Body of pancreas (tissue), 4 donors: Measurements from ENCODE around the gene INPP5D.

ENCODE experiments used
- POLR2A ChIP-seq, 3 donors: fragments of 450-650 bp; IDR thresholded peaks; one replicate each; pipeline ENCODE4 v1.6.1; 2016; ENCODE audit warnings: antibody characterized with exemption in 3 of 3, mild to moderate bottlenecking in 2 of 3
- TF ChIP-seq, protein P1 (sequence below), 7 experiments: fragments of 450-650 bp in 4 of 7; fragments of 200-600 bp in 3 of 7; sonication (generic) in 3 of 7; IDR thresholded peaks; one replicate each; pipeline ENCODE4 v1.5.1; 2016 to 2019; ENCODE audit warnings: antibody characterized with exemption in 7 of 7

DNA sequence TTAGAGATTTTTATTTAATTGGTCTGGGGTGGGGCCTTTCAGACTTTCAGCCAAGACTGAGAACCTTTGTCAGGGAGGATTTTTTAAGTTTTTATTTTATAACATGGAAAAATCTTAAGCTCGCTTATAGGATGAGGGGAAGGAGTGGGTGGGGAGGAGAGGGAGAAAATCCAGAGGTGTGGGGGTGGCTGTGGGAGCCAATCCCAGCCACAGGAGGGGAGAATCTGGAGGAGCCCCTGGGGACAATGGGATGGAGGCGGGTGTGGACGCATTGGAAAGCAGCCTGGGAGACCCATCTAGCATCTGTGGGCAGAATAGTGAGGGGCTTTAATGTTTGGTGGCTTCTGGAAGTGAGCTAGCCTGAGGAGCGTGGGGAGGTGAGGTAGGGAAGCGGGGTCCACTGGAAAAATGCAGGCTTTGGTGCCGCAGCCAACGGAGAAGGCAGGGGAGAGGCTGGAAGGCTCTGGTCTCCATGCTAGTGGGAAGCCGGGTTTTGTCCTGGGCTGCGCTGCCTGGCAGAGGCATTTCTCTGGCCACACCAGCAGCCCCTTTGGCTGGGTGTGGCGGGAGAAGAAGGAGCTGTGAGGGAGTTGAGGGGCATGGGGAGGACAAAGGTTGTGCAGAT lies 11.5 kb upstream of the INPP5D start:
- TF ChIP-seq POLR2A (IDR thresholded peaks at IDR 0.05): no peak
- TF ChIP-seq, protein P1, sequence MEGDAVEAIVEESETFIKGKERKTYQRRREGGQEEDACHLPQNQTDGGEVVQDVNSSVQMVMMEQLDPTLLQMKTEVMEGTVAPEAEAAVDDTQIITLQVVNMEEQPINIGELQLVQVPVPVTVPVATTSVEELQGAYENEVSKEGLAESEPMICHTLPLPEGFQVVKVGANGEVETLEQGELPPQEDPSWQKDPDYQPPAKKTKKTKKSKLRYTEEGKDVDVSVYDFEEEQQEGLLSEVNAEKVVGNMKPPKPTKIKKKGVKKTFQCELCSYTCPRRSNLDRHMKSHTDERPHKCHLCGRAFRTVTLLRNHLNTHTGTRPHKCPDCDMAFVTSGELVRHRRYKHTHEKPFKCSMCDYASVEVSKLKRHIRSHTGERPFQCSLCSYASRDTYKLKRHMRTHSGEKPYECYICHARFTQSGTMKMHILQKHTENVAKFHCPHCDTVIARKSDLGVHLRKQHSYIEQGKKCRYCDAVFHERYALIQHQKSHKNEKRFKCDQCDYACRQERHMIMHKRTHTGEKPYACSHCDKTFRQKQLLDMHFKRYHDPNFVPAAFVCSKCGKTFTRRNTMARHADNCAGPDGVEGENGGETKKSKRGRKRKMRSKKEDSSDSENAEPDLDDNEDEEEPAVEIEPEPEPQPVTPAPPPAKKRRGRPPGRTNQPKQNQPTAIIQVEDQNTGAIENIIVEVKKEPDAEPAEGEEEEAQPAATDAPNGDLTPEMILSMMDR (IDR thresholded peaks at IDR 0.05): no peak
